GM12892 (cell line): ENCODE measurements around the gene RPL32.
"Not testable (repeated sequence)": the region's sequence is repeated elsewhere in the genome, so short reads cannot be mapped to it uniquely, and the experiment has no call there.

Source experiments
- POLR2A ChIP-seq: IDR thresholded peaks from 2 replicates; pipeline ENCODE4 v1.6.1; 2011; ENCODE audit warnings: low read depth, low read length, control low read depth
- POLR2AphosphoS5 ChIP-seq: IDR thresholded peaks from 2 replicates; pipeline ENCODE4 v1.6.1; 2011; ENCODE audit warnings: low read depth, low read length, control low read depth

DNA sequence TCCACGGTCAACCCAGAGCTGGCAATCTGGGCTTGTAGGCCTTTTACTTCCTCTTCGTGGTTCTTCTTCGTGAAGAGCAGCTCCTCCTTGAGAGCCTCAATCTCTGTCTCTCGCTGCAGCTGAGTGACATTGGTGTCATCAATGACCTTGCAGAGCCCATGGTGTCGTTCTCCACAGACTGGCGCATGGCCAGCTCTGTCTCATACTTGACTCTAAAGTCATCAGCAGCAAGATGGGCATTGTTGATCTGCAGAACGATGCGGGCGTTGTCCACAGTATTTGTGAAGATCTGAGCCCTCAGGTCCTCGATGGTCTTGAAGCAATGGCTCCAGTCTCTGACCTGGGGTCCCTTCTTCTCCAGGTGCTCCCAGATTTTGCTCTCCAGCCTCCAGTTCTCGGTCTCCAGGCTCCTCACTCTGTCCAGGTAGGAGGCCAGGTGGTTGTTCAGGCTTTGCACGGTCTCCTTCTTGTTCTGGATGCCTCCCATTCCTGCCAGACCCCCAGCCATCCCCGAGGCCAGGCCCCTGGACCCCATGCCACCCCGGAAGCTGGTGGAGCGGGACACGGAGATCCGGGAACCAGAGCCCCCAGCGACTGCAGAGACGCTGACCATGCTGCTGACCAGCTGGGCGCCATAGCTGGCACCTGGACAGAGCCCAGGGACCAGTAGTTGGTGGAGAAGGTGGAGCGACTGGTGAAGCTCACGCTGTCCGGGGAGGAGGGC is 53.2 kb downstream of the RPL32 start:
- not testable (repeated sequence) for TF ChIP-seq POLR2AphosphoS5, POLR2A
